ENCODE measurements around the gene CRYZ. TPM values are rescaled to one million over a fixed set of nuclear protein-coding genes. Genes with fewer than 3 reads are reported as not detected.

CRYZ gene
- total and polyA plus RNA-seq, 2 of the 8 experiments (the other 6 are each of a cell fraction or from before 2014, with no cell fraction given): 20.5 to 43.8 TPM

DNA sequence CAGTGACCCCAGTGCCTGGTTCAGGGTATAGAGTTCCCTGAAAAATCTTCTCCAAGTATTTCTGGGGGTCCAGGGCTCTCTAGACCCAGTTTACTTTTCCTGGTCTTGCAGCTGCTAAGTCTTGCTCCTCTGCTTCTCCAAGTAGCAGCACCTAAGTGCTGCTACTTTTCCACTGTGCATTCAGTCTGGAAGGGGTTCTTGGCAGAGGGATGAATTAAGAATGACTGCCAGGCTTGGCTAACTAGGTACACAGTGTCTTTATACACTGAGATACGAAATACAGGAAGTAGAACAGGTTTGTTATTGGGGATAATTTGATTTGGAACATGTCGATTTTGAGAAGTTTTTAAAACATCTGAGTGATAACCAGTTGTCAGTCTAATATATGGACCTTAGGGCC is 35.0 kb downstream of the CRYZ start (continued):
- TF ChIP-seq POLR2A (IDR thresholded peaks at IDR 0.05; ENCODE audit: control extremely low read depth in 1 of 2, low read depth in 2 of 2, low read length in 2 of 2): no peak
- no peak for TF ChIP-seq SAP30 (IDR thresholded peaks at IDR 0.05; ENCODE audit: insufficient read depth, insufficient replicate concordance, low read length)
- no peak for TF ChIP-seq RXRA (IDR thresholded peaks at IDR 0.05; ENCODE audit: insufficient read depth, low read depth, low read length)
- no peak for TF ChIP-seq MAFK (IDR thresholded peaks at IDR 0.05; ENCODE audit: low read depth, low read length)
- no peak for TF ChIP-seq BCL11A (IDR thresholded peaks at IDR 0.05; ENCODE audit: low read depth in 2 of 2, low read length in 2 of 2)
- TF ChIP-seq KDM1A (IDR thresholded peaks at IDR 0.05; ENCODE audit: borderline replicate concordance, low read length): no peak
